Esophagus muscularis mucosa (tissue), 4 donors: ENCODE results near the gene ADAM33. TPM values are rescaled to one million over a fixed set of nuclear protein-coding genes. Genes with fewer than 3 reads are reported as not detected.

Source experiments
- DNase-seq: peaks from one replicate; pipeline ENCODE4 v3.0.0-alpha.2; 2017; ENCODE audit errors: extremely low spot score
- H3K27ac ChIP-seq, 4 donors: fragments of 200-600 bp; sonication (generic); replicated peaks in 1 of 4; 1 replicate in 3 of 4; 2 replicates in 1 of 4; pipeline ENCODE4 v1.5.1; 2016 to 2019; ENCODE audit warnings: mild to moderate bottlenecking in 1 of 4
- H3K27me3 ChIP-seq, 4 donors: fragments of 200-600 bp; sonication (generic); one replicate each; pipeline versions ENCODE4 v1.5.1 to v1.6.0; 2016 to 2019
- H3K36me3 ChIP-seq, 4 donors: fragments of 200-600 bp; sonication (generic); one replicate each; pipeline ENCODE4 v1.5.1; 2016 to 2019
- H3K4me1 ChIP-seq, 4 donors: fragments of 200-600 bp; sonication (generic); one replicate each; pipeline ENCODE4 v1.5.1; 2016 to 2019
- H3K4me3 ChIP-seq, 4 donors: fragments of 200-600 bp; sonication (generic); 1 replicate in 2 of 4; 2 replicates in 2 of 4; pipeline ENCODE4 v1.5.1; 2016 to 2019; ENCODE audit warnings: mild to moderate bottlenecking in 4 of 4, moderate library complexity in 1 of 4
- H3K9me3 ChIP-seq, 4 donors: fragments of 200-600 bp; sonication (generic); 1 replicate in 3 of 4; 2 replicates in 1 of 4; pipeline ENCODE4 v1.5.1; 2016 to 2019
- CTCF ChIP-seq, 3 experiments: fragments of 200-600 bp in 2 of 3; fragments of 450-650 bp in 1 of 3; sonication (generic) in 2 of 3; IDR thresholded peaks; one replicate each; pipeline ENCODE4 v1.5.1; 2017 to 2019; ENCODE audit warnings: antibody characterized with exemption in 3 of 3, mild to moderate bottlenecking in 2 of 3, moderate library complexity in 1 of 3
- EP300 ChIP-seq: sonication (generic); formaldehyde crosslinking; IDR thresholded peaks from one replicate; pipeline ENCODE4 v1.6.1; 2017; ENCODE audit warnings: antibody characterized with exemption
- POLR2A ChIP-seq: fragments of 450-650 bp; IDR thresholded peaks from one replicate; pipeline ENCODE4 v1.6.1; 2017; ENCODE audit warnings: antibody characterized with exemption, moderate library complexity, mild to moderate bottlenecking, low read depth
- POLR2AphosphoS5 ChIP-seq, 2 donors: sonication (generic); formaldehyde crosslinking; IDR thresholded peaks; one replicate each; pipeline ENCODE4 v1.6.1; 2017; ENCODE audit warnings: antibody characterized with exemption in 2 of 2
- whole genome bisulfite sequencing: methylation state at CpG from one replicate; pipeline ENCODE4 v1.1.5; 2018; 5-methylcytosine and 5-hydroxymethylcytosine counted together
- intact Hi-C: fragments of 100-400 bp; cut with DNase I; formaldehyde crosslinking; loops from one replicate; pipeline ENCODE4 v1.15.1; 2023
- total RNA-seq, 4 donors: library from RNA; depleted of rRNA; stranded (reverse); fragments of >200 nt; gene quantifications; one replicate each; pipeline versions ENCODE4 v1.1.0 to v1.2.1, GENCODE V29; 2016

The ADAM33 gene
- total RNA-seq, 4 donors from 2014 or later, result 45.4 to 144 (median 64.4) TPM

GRCh38 chr20:3647473-3647872 is 34.3 kb downstream of the ADAM33 start:
- H3K36me3 ChIP-seq, result peaks cover 20 to 70% (median 49%) of the 10 kb centered on the region in 4 donors
- H3K4me3 ChIP-seq, result no peak overlapping the region
- no peak for DNase-seq
- H3K27me3 ChIP-seq, result no peaks in the 10 kb centered on the region
- H3K4me1 ChIP-seq, result peaks cover 0 to 6% (median 0%) of the 10 kb centered on the region in 4 donors
- TF ChIP-seq POLR2AphosphoS5 (IDR thresholded peaks at IDR 0.05) (no peak), POLR2A (no peak), CTCF (IDR thresholded peaks at IDR 0.05) (no peak), EP300 (no peak)
- H3K27ac ChIP-seq, result no peak overlapping the region
- H3K9me3 ChIP-seq, result no peaks in the 10 kb centered on the region
- intact Hi-C loops, result no loop called here

GRCh38 chr20:3646651-3647050 is 35.2 kb downstream of the ADAM33 start:
- TF ChIP-seq CTCF (IDR thresholded peaks at IDR 0.05) (no peak), POLR2AphosphoS5 (IDR thresholded peaks at IDR 0.05) (no peak), EP300 (no peak), POLR2A (no peak)
- Histone ChIP-seq H3K27ac (no peak overlapping the region), H3K36me3 (peaks cover 20 to 76% (median 54%) of the 10 kb centered on the region in 4 donors), H3K4me3 (no peak overlapping the region), H3K27me3 (no peaks in the 10 kb centered on the region), H3K9me3 (no peaks in the 10 kb centered on the region), H3K4me1 (peaks cover 0 to 6% (median 0%) of the 10 kb centered on the region in 4 donors)
- 86% methylated on average over 13 of the region's 13 CpGs for WGBS
- no peak for DNase-seq
- intact Hi-C loops, result no loop called here

DNA sequence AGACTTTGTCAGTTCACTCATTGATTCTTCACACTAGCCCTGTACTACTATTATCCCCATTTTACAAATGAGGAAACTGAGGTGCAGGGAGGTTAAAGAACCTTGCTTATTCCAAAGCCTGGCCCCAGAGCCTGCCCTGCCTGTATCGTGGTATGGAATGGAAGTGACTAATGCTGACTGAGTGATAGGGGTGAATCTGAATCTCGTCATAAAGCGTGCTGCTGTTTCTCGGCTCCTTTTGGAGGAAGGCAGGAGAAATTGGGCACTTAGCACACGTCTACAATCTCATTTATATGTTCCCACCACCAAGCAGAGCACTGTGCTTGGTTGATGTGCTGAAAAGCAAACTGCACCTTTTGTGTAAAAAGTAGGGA is 35.8 kb downstream of the ADAM33 start:
- H3K36me3 ChIP-seq, result peaks cover 20 to 76% (median 56%) of the 10 kb centered on the region in 4 donors
- intact Hi-C loops, result no loop called here

DNA sequence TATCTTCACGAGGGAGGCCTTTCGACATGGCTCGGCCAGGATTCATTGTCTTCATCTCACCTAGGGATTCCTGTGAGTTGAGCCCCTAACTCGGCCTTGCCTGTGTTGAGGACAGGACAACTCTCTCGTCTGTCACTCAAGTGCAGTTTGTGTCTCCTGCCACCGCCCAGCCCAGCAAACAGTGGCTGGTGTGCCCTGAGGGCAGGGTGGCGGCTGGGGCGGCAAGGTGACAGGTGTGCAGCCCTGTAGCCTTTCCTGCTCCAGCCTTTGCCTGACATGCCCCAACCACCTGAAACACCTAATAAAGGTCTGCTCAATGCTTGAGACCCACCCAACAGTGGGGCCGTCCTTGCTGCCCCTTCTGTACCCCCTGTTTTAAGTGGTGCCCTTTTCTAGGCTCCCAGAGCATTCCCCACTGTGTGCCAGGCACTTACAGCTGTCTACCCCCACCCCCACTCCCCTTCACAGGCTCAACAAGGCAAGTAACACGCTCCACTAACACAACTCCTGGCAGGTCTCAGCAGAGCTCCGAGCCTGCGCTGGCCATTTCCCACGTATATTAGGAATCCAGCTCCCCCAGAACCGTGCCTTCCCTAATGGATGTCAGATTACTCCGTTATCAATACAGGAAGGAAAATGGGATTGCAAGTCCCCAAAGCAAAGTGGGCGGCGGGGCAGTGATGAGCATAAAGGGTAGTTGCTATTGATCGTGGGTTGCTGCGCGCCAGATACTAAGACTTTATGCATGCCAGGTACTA is 36.3 kb downstream of the ADAM33 start:
- Histone ChIP-seq H3K36me3 (peaks cover 20 to 76% (median 58%) of the 10 kb centered on the region in 4 donors), H3K4me3 (no peak overlapping the region), H3K27ac (no peak overlapping the region), H3K4me1 (peaks cover 0 to 6% (median 0%) of the 10 kb centered on the region in 4 donors), H3K27me3 (no peaks in the 10 kb centered on the region), H3K9me3 (no peaks in the 10 kb centered on the region)
- DNase-seq, result no peak
- TF ChIP-seq POLR2A, result no peak
- WGBS, result 97% methylated on average over 17 of the region's 20 CpGs
- intact Hi-C loops, result no loop called here

More for the DNA sequence above, 35.8 kb downstream of the ADAM33 start:
- WGBS, result 77% methylated on average over 5 of the region's 5 CpGs
- Histone ChIP-seq H3K4me3 (no peak overlapping the region), H3K27ac (no peak overlapping the region), H3K4me1 (peaks cover 0 to 6% (median 0%) of the 10 kb centered on the region in 4 donors), H3K27me3 (no peaks in the 10 kb centered on the region), H3K9me3 (no peaks in the 10 kb centered on the region)
- DNase-seq, result no peak
- TF ChIP-seq CTCF (IDR thresholded peaks at IDR 0.05) (no peak), EP300 (no peak), POLR2AphosphoS5 (IDR thresholded peaks at IDR 0.05) (no peak)

GRCh38 chr20:3640259-3640658 is 41.6 kb downstream of the ADAM33 start:
- no peak for DNase-seq
- no peak for TF ChIP-seq POLR2AphosphoS5 (IDR thresholded peaks at IDR 0.05)
- no peak for TF ChIP-seq CTCF (IDR thresholded peaks at IDR 0.05)
- no peak for TF ChIP-seq EP300
- TF ChIP-seq POLR2A, result no peak
- no peak overlapping the region for H3K27ac ChIP-seq
- peaks cover 9 to 44% (median 34%) of the 10 kb centered on the region in 4 donors for H3K36me3 ChIP-seq
- 97% methylated on average over 3 of the region's 3 CpGs for WGBS
- H3K9me3 ChIP-seq, result no peaks in the 10 kb centered on the region
- H3K4me3 ChIP-seq, result no peak overlapping the region
- intact Hi-C loops, result no loop called here
- H3K27me3 ChIP-seq, result no peaks in the 10 kb centered on the region
- no peaks in the 10 kb centered on the region for H3K4me1 ChIP-seq
